ENCODE data around the gene PTPN18.

DNA sequence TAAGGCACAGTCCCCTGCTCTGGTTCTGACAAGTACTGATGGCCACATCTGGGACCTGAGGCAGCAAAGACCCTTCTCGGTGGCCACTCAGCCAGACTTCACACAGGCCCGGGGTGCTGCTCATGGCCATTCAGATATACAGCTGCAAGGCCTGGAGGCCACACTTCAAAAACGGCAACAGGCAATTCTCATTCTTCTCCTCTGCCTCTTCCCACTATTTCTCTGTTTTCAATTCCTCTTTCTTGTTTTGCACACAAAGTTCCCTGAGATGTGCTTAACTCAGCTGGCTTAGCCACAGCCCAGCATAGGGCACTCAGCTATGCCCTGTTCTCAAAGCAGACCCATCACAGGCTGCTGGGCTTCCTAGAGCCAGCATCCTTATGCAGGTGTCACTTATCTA lies 29.9 kb downstream of the PTPN18 start:
- TF ChIP-seq, protein P1, sequence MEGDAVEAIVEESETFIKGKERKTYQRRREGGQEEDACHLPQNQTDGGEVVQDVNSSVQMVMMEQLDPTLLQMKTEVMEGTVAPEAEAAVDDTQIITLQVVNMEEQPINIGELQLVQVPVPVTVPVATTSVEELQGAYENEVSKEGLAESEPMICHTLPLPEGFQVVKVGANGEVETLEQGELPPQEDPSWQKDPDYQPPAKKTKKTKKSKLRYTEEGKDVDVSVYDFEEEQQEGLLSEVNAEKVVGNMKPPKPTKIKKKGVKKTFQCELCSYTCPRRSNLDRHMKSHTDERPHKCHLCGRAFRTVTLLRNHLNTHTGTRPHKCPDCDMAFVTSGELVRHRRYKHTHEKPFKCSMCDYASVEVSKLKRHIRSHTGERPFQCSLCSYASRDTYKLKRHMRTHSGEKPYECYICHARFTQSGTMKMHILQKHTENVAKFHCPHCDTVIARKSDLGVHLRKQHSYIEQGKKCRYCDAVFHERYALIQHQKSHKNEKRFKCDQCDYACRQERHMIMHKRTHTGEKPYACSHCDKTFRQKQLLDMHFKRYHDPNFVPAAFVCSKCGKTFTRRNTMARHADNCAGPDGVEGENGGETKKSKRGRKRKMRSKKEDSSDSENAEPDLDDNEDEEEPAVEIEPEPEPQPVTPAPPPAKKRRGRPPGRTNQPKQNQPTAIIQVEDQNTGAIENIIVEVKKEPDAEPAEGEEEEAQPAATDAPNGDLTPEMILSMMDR (IDR thresholded peaks at IDR 0.05), result no peak
- TF ChIP-seq POLR2AphosphoS5 (IDR thresholded peaks at IDR 0.05) (no peak), EP300 (IDR thresholded peaks at IDR 0.05) (no peak)

Measured in stomach (tissue), 4 donors.